HG02623 (cell line): Measurements from ENCODE around the gene FRMD3.

ENCODE experiments used
- ATAC-seq: cut with Tn5 transposase; IDR thresholded peaks from one replicate; pipeline ENCODE4 v1.9.1; 2021; ENCODE audit warnings: moderate library complexity; ENCODE audit not compliant: unreplicated experiment

Gene FRMD3

DNA sequence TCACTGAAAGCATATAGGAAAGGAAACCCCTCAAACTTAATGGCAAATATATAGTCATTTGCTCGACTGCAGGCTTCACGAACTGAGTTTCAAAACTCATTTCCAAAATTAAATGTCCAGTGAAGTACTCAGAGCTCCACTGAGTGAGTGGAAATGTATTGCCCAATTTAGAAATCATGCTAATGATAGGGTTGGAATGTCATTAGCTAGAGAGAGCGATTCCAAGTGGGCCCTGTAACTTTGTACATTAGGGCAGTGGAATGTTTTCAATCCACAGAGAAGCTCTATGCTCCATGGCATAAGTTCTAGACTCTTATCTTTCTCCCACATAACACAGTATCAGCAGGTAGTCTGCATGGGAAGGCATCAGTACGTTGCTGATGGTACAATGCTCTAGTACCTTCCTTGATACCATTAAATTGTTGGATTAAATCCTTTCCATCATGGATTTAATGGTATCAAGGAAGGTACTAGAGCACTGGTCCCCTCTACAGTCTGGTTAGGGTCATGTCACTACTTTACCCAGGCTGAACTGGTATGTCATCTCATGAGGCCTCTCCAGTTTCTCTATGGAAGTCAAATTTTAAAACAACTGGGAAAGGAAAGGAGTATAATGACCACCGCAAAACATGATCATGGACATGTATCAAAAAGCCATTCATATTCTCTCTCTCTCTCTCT is 292.1 kb downstream of the FRMD3 start:
- ATAC-seq: no peak

DNA sequence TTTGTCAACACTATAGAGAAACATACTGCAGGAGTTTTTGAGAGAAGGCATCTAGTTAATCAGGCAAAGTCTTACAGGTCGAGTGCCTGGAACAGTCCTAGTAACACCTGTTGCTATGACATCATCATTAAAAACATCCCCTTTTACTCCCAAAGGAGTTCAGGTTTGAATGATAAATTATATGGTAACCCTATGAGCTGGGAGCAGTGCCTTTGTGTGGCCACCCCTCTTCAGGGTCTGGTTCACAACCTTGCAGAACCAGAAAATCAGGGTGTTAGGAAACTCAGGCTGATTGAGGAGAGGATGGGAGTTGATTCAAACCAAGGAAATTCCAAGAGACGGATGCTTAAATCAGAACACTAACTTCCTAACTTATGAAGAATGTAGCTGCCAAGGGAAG is 296.1 kb downstream of the FRMD3 start:
- ATAC-seq: no peak

DNA sequence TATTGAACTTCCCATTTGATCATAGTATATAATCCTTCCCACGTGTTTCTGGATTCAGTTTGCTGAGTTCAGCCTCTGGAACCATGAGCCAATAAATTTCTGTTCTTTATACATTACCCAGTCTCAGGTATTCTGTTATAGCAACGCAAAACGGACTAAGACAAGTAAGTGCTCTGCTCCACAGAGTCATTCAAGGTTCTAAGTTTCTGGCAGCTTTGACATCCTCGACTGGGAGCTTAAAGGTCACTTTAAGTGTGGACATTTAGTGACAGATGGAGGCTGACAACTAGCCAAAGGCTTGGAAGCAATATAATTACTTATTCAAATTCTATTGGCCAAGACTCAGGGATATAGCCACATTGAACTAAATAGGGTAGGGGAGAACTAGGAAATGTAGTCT is 297.5 kb downstream of the FRMD3 start:
- ATAC-seq: no peak

DNA sequence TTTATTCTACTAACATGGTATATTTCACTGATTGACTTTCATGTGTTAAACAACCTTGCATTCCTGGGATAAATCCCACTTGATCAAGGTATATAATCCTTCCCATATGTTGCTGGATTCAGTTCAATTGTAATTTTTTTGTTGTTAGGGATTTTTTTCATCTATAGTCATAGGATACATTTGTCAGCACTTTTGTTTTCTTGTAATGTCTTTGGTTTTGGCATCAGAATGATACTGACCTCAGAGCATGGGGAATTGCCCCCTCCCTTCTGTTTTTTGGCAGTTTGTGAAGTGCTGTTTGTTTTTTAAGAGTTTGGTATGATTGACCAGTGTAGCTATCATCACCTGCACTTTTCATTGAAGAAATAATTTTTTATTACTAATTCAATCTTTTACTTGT is 298.5 kb downstream of the FRMD3 start:
- no peak for ATAC-seq

DNA sequence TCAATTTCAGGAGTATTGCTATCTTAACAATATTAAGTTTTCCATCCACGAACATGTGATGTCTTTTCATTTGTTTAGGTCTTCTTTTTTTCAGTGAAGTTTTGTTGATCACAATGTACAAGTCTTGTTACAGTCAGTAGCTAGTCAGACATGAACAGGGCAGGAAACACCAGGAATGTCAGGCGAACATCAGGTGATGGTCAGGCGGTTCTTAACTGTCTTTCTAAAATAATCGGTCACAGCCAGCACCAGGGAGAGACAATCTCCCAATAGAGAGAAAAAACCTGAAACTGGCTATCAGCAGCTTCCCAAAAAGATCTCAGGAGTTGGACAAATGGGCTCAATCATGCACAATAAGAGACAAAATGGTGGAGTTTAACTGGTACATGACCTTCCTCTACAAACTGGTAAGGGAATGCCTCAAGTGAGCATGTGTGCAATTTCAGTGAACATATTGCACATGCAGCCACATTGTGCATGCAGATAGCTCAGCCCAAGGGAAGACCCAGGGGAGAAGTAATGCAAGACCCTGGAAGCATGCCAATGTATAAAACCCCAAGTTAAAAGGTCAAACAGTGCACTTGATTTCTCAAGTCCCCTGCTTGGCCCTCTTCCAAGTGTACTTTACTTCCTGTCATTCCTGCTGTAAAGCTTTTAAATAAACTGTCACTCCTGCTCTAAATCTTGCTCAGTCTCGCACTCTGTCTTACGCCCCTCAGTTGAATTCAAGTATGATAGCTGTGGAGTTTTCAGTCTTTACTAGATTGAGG is 299.1 kb downstream of the FRMD3 start:
- ATAC-seq: no peak

DNA sequence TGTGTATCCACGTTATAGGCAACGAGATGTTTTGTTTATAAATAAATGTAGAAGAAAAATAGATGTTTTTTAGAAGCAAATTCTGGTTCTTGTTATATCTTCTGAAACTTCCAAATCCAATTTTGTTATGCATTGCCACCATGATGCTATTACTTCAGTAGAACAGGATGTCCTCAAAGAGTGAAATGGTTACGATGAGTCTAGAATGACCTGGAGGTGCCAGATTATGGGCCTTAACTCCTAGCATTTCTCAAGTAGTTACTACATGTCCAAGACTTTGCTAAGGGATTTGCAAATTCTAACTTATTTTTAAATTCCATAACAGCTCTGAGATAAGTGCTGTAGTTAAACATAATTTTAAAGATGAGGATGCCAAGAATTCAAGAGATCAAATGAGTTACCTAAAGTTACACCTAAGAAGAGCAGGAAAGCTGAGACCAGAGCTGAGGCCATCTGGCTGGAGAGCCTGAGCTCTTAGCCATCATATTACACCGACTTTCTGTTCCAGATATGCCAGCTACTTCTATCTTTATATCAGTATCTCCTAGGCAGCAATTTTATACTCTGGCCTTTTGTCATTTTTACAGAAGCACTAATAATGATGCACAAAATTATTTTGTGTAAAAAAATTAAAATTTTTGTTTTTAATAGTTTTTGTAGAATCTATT is 302.0 kb downstream of the FRMD3 start:
- no peak for ATAC-seq

DNA sequence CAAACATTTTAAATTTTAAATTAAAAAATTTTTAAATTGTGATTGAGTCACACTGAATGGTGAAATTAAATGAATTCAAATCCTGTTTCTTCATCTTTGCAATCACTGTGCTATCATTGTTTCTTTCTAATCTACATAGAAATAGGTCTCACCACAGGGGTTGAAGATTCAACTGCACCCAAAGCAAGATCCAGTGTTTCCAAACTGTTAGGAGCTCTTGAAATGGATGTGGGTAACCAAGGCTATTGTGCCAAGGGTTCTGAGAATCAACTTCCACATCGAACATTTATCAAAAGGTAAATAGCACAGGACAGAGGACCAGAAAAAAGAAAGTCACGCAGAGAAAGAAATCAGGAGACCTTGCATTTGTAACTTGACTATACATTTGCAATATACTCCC is 302.7 kb downstream of the FRMD3 start:
- no peak for ATAC-seq

DNA sequence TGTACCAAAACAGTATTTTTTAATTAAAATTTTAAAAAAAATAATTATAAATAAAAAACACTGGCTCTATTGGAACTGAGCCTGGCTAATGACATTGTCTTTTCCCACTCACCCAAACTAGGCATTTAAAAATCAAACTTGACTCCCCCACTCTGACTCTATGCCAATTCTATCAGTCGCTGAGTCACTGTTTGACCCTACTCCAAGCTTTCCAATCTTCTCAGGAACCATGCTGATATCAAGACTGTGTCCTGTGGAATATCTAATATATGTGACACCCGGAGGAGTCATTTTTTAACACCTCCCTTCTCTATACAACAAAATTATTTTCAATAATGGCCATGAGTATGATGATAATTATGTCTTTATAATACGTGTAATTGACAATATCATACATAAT is 303.7 kb downstream of the FRMD3 start:
- no peak for ATAC-seq

DNA sequence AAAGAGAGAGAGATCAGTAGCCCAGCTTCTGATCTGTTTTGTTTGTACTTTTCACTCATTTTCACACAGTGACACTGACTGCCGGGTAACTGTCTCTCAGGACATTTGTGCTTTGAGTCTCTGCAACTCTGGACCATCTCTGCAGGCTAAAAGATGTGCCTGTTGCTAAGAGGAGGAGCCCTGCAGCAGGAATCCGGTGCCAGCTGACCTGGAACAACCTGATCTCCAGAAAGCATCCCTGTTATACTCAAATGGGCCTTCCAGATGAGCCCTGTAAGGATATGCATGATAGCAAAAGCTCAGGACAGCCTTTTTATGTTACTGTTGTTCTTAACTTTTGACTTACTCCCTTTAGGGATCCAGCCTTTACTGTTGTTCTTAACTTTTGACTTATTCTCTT is 304.6 kb downstream of the FRMD3 start:
- no peak for ATAC-seq

DNA sequence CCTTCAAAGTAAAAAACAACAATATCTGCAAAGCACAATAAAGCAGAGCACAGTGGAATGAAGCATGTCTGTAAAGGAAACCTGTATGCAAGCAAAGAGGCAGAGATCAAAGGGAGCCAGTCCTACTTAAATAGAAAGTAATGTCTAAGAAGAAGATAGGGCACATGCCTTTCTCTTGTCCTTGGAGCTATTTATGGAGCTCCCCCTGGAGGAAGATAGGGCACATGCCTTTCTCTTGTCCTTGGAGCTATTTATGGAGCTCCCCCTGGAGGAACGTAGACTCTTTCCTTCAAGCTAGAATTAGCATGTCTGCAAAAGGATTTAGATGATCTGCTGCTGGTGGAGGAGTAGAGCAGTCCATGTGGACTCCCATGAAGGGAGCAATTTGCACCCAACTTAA is 307.2 kb downstream of the FRMD3 start:
- no peak for ATAC-seq

DNA sequence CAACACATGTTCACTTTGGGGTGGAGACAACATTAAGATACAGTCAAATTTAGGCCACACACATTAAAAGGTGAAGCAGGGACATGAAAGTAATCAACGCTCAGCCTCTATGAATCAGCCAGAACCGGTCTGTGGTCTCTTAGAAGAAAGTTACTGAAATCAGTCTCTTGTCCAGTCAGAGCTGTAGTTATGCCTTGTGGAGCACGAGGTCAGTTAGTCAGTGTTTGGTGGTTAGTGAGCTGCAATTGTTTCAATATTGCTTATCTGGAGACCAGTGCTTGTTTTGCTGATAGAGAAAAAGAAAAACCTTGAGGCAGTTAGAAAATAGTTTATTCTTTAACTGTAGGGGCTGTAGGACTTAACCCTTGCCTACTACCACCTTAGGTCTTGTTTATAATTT is 317.5 kb downstream of the FRMD3 start:
- ATAC-seq: peak; percentile 97

DNA sequence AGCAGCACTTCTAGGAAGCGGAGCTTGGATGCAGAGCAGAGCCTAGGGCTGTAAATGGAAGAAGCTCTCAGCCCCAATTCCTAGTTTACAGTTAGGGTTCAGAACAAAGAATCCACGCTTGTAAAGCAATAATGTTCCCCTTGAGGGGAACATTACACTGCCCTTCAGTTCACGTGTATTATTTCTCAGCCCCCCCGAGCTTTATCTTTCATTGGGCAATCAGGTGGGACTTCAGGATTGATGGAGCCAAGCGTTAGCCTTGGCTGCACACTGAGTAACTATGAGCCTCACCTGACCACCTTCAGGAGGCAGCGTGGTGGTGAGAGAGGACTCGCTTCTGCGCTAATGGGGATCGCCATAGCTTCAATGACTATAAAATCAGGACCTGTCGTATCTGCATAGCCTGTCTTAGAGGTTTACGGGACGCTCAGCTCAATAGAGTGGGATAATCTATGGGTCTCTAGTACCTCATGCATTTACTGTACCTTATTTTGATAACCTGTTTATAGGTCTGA is 318.2 kb downstream of the FRMD3 start:
- ATAC-seq: no peak

DNA sequence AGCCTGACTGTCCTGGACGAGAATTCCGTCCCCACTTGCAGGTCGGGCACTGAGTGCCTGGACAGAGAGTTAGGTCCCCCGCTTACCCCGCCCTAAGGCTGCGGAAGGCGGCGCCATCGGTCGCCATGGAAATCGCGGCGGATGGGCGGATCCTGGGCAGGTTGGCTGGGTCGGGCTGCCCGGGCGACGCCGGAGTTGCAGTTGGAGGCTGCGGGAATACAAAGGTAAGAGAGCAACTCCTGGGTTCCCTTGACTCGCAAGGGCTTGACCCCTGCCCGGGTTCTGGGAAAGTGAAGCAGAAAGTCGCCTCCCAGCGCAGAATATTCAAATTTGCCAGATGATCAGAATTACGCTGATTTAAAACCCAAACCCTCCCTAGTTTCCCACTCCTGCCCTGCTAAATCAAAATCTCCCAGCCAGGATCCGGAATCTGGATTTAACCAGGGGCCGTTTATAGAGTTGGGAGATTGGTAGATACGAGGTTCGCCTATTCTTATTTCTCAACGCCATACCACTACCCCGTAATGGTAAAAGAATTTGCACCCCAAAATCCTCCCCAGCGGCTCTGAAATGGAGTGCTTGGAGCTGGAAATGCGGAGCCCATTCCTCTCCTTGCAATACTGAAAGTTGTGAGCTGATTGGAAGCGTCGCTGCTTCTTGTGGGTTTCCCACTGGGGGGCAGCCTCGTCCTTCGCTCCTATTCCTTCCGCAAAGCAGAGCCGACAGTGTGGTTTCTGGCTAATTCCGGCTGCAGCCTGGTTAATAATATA is 318.9 kb downstream of the FRMD3 start:
- no peak for ATAC-seq

DNA sequence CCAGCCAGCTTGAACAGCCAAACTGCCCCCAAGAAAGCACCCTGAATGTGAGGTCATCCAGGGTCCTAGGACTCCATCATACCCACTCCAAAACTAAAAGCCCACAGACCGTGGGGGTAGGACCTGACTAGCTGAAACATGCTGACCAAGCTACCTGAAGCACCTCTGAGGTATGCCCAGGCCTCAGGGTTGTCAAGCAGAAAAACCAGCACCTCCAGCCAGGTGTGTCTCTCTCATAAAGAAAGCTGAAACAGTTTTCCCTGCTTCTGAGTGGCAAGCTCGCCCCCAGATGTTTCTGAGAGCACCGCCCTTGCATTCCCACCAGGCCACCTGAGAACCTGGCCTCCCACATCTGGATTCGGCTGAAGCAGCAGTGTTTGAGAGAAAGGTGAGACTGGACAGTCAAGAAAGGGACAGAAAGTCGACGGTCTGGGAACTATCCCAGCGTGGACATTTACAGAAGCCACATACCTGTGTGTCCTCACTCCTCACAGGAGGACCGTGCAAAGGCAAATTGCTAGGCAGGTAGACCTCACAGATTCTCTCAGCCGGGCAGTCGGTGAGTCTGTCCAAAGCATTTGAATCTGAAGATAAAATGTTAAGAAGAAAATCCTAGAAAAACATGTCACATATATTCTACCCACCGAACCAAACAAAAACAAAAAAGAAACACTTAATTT is 319.6 kb downstream of the FRMD3 start:
- ATAC-seq: no peak

DNA sequence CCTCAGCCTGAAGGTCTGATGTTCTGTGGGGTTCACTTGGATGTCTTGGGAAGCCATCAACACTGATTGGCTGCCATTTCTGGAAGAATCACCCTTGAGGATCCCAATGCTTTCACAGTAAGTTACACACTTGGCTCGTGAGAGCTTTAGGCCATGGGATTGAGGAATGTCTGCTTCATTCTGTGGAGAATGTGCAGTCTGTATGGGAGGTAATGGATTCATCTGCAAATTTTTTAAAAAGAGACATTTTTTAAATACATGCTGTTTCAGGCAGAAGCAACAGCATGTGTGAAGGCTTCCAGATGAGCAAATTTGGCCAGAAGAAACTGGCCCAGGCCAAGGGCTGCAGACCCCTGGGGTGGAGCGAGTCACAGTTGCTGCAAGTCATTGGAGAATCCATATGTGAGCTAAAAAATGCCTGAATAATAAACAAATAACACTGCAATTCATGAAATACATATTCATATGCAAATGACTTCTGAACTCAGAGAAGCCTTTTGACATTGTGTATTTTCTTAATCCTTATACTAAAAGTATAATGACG is 328.9 kb downstream of the FRMD3 start:
- ATAC-seq: no peak

DNA sequence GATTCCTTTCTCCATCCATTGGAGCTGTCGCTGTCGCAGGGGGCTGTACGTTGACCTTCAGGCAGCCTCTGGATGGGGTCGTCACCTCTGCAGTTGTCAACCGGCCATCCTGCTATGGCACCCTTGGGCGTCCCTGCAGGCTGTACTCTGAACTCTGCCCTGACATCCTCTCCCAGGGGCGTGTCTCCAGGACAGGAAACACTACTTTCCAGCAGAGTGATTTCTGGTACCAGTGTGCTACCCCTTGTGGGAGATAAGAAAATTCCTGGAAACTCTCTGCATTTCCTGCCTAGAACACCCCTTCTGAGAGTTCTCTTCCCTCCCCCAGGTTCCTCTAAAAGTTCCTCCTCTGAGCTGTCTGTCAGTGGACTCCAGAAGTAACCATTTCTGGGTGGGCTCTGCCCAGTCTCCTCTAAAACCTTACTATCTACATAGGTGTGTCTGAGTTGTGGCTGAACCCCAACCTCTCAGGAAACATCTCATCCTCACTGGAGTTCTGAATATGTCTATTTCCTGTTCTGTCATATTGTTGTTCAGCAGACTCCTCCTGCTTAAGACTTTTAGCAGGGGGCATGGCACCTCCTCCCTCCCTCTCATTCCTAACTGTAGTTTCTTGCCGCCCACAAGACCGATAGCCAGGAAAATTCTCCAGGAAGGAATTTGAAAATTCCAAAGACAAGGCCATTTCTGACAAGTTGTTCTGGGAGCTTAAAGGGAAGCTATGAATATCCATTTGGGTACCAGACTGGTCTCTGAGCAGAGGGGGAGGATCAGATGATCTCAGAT is 329.9 kb downstream of the FRMD3 start:
- ATAC-seq: no peak

DNA sequence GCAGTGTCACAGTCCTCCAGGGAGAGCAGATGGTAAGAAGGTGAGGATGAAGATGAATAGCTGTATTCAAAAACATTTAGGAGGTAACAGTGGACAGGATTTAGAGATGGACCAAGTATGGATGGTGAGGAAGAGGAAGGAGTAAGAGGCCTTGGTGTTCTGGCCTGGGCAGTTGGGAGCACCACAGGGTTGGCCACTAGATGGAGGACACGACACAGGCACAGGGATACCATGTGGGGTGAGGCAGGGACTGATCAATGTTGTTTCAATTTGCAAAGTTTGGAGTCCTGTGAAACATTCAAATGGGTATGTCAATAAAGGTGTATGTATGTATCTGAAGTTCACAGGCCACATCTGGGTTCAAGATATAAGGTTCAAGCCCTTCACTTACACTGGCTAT is 334.2 kb downstream of the FRMD3 start:
- ATAC-seq: no peak

DNA sequence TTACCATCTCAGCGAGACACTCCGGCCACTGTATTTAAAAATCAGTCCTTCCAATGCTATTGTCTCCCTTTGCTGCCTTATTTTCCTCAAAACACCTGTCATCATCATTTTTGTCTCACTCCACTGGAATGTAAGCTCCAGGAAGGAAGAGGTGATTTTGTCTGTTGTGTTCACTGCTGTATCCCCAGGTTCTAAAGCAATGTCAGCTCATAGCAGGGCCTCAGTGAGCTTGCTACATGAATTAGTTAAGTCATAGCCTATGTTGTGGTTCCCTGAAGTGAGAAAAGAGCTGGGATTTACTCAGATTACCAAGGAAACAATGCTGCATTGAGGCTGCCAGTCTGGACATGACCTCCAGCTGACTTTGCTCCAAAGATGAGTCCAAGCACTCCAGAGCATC is 337.7 kb downstream of the FRMD3 start:
- no peak for ATAC-seq

DNA sequence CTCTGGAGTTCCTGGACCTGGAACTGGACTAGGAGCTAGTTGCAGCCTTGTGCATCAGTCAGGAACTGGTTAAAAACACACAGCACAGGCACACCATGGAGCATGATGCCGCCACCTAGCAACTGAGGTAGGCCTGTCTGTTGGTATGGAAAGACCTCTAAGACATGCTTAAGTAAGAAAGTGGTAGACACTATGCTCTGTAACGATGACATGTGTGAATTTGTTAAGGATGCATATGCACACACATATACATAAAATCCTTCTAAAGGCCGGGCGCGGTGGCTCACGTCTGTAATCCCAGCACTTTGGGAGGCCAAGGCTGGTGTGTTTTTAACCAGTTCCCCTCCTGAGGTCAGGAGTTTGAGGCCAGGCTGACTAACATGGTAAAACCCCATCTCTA is 338.4 kb downstream of the FRMD3 start:
- no peak for ATAC-seq

DNA sequence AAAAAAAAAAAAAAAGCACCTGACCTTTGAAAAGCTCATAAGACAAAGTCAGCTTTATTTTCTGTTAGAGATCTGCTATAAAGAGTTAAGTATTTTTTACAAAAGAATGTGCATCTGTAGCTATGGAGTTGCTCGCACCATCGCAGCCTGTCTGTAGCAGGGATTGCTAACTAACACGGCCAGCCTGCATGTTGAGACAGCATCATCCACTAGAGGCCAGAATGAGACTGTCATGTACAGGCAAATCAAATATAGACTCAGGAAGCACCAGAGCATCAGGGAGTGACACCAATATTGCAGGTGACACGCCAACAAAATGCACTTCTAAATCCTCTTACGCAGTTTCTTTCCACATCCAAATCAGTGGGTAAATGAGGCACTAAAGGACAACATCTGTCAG is 339.0 kb downstream of the FRMD3 start:
- ATAC-seq: no peak
